Measurements from ENCODE around the gene THY1. TPM values are rescaled to one million over a fixed set of nuclear protein-coding genes. Genes with fewer than 3 reads are reported as not detected.

The THY1 gene
- polyA plus RNA-seq, 3 donors: 70.0 to 86.0 (median 75.2) TPM

DNA sequence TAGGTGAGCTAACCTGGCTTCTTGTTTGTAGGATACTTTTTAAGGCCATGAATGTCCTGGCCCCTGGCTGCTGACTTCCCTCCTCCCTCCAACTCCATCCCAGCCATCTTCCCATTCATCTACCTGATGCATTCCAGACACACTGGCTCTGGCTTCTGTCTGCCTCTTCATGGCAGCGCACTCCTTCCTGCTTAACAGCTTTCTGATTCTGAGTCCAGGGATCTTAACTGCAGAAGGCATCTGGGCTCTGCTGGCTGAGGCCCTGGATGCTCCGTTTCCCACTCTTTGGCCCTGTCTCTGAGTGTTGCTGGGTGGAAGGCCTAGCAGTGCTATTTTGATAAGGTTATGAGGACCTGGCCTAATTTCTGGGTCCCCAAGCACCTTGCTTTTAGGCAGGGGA lies 1.8 kb upstream of the THY1 start:
- no peak for DNase-seq (ENCODE audit: extremely low read depth in 1 of 11, low read depth in 9 of 11, low spot score in 4 of 11)

DNA sequence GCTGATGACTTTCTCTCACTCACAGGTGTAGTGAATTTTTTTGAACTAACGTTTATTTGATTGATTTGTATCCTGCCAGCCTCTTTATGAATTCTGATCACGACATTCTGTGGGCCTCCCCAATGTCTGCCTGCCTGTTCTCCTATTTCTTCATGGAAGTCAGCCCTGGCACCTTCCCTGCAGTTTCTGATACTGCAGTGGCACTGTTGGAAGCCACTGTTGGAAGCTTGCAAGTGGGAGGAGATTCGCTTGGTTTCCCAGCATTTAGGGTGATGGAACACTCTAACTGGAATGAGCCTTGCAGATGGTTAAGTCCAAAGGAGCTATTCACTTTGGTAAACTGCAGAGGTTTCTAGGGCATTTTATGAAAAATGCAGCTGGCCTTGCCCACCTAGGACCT lies 1.3 kb upstream of the THY1 start:
- DNase-seq (ENCODE audit: extremely low read depth in 1 of 11, low read depth in 9 of 11, low spot score in 4 of 11): no peak

DNA sequence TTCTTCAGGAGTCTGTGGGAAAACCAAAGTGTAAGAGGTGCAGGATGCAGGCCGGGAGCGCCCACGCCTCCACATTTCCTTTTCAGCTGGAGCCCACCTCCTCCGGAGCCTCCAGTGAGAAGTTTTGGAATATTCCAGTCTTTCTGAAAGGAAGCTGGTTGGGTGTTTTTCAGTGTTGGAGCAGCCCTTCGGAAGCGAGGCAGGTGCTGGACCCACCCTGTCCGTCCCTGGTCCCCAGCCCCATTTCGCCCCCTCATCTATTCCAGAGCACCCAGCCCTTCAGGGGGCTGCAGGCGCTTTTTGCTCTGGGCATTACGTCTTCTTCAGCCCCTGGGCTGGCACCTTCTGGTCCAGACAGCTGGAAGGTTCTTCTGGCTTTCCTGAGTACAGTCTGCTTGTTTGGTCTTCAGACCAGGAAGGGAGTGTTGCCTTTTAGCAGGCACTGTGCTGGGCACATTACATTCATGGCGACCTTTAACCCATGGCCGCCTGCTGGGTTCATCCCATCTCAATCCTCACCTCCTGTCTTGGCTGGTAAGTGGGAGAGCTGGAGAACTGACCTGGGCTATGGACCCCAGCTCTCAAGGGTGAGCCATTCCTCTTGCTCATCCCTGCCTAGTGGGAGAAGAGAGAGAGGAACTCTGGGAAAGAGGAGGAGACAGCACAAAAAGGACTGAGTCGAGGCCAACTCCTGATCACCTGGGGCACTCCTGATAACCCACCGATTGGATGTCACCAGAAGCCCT lies 710 bp upstream of the THY1 start:
- no peak for DNase-seq (ENCODE audit: extremely low read depth in 1 of 11, low read depth in 9 of 11, low spot score in 4 of 11)

DNA sequence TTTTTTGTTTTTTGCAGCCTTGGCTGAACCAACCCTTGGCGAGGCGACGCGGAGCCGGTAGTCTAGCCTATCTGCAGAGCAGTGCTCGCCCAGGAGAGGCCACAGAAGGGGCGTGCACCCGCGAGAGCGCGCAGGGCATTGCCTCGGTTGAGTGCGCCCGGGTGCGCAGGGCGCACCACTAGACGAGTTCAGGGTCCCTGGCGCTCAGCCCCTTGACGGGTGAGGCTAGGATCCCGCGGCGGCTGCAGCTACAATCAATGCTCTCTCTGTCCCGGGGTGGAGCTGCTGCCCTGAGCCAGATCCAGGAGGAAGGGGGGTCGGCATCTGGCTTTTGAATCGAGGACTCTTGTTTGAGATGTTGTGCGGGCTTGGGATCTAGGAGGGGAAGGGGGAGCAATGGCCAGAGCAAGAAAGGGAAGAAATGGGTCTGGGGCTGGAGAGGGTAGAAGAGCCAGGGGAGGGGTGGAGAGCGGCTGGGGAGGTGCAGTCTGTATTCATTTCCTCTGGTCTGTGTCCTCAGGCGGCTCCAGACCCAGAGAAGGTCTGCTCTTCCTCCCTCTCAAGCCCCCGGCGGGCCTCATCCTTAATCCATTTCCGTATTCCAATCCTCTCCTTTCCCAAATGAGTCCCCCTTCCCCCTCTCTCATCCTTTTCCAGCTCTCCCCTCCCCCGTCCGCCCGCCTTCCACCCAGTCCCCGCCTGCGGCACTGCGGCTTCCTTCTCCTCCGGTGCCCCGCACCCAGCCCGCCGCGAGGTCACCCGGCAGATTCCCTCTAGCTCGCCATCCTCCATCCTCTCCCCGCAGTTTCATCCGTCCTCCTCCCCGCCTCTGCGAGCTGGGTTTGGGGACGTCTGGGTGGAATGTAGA lies 797 bp downstream of the THY1 start:
- DNase-seq (ENCODE audit: extremely low read depth in 1 of 11, low read depth in 9 of 11, low spot score in 4 of 11): peak in 2 of 11 donors; percentile 17 to 28

DNA sequence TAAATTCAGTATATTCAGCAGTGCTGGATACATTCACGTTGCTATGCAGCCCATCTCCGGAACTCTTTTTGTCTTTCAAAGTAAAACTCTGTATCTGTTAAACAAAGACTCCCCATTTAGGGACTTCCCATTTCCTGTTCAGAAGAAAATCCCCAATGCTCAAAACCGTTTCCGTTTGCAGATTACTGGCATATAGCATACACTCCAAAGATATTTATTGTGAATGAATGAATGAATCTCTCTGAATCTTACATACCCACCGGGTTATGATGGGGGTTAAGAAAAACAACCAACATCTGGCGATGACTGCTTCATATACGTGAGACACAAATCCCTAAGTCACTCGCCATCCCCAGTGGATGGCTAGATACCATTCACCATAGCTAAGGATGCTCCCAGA lies 1.6 kb downstream of the THY1 start:
- no peak for DNase-seq (ENCODE audit: extremely low read depth in 1 of 11, low read depth in 9 of 11, low spot score in 4 of 11)

DNA sequence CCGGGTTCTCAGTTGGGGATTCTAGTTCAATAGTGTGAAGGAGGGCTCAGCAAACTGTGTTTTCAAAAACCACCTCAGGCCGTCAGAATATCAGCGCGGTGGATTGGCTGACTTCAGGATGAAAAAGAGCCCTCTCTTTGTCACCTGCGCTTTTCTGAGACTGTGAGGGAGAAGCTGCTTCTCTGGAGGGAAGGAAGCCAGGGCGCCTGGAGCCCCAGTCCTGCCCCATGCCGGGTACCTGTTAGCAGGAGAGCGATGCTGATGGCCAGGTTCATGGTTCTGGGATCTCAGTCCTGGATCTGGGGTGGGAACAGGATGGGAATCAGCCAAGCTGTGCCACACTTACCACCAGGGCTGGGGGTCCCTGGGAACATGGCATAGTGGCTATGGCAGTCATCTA lies 2.3 kb downstream of the THY1 start:
- DNase-seq (ENCODE audit: extremely low read depth in 1 of 11, low read depth in 9 of 11, low spot score in 4 of 11): no peak

DNA sequence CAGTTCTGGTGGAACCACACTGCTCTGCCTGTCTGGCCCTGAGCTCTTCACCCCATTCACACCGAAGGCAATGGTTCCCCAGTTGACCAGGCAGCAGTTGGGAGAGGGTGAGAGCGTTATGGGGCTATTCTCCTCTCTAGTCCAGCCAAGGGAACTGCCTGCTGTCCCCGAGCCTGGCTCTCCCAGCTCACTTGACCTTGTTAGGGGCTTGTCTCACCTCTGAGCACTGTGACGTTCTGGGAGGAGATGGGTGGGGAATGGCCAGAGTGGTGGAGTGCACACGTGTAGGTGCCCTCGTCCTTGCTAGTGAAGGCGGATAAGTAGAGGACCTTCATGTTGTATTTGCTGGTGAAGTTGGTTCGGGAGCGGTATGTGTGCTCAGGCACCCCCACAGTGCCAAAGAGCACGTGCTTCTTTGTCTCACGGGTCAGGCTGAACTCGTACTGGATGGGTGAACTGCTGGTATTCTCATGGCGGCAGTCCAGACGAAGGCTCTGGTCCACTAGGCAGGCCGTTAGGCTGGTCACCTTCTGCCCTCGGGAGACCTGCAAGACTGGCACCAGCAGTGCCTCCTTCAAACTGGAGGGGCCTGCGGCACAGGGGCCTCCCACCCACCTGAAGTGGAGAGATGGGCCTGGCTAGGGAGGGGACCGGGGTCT lies 3.0 kb downstream of the THY1 start:
- peak in 4 of 11 donors; percentile 31 to 70 (median 42) for DNase-seq (ENCODE audit: extremely low read depth in 1 of 11, low read depth in 9 of 11, low spot score in 4 of 11)

DNA sequence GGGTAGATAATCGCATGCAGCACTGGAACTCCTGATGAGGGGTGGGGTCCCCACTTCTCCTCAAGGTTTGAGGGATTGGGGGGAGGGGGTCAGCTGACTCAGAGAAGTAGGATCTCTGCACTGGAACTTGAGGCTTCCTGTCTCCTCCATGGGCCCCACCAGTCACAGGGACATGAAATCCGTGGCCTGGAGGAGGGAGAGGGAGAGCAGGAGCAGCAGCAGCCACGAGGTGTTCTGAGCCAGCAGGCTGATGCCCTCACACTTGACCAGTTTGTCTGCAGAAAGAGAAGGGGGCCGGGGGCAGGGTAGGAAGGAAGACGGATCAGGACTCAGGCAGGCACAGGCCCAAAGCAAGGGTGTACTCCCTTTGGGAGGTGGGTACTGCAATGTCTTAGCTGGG lies 3.7 kb downstream of the THY1 start:
- no peak for DNase-seq (ENCODE audit: extremely low read depth in 1 of 11, low read depth in 9 of 11, low spot score in 4 of 11)

DNA sequence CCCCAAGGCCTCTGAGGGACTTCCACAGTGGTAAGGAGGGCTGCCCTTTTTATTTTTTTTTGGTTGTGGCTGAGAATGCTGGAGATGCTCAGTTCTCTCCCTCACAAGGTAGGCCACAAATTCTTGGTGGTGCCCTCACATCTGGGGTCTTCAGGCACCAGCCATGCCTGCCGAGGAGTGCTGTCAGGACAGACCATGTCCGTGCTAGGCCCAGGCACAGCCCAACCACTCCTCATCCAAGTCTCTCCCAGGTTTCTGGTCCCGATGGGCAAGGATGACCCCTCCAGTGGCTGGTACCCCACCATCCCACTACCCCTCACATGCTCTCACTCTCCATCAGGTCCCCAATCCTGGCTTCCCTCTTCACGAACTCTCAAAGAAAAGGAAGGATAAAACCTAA lies 4.2 kb downstream of the THY1 start:
- DNase-seq (ENCODE audit: extremely low read depth in 1 of 11, low read depth in 9 of 11, low spot score in 4 of 11): no peak

DNA sequence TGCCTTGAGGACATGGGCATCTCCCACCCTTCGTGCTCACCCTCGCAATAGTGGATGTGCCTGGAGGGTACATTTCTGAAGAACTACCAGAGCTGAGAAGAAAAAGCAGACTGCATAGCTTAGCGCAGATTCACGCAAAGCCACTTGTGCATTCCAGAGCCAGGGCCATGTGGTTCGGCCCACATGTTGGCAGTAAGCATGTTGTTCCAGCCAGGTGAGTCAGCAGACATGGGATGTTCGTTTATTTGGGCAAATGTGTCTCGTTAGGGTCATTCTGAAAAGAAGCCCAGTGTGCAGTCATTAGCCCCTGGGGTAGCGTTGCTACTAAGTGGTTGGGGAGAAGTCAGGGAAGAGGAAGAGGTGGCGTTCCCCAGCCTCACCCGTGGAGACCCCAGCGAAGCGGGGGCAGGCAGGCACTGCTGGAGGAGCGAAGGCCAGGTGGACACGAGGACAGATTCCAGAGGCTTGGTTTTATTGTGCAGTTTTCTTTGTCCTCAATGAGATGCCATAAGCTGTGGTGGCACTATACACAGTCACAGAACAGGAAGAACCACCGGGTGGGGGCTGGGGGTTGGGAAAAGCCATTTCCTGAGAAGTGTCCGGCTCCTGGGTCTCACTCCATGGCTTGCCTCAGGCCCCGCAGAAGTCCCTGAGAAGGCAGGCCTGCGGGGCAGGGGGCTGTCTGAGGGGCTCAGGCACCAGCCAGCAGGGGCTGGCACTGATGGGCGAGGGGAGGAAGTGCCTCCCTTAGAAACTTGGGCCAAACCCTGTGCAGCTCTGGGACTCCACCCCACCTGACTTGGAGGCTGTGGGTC lies 5.0 kb downstream of the THY1 start:
- no peak for DNase-seq (ENCODE audit: extremely low read depth in 1 of 11, low read depth in 9 of 11, low spot score in 4 of 11)

DNA sequence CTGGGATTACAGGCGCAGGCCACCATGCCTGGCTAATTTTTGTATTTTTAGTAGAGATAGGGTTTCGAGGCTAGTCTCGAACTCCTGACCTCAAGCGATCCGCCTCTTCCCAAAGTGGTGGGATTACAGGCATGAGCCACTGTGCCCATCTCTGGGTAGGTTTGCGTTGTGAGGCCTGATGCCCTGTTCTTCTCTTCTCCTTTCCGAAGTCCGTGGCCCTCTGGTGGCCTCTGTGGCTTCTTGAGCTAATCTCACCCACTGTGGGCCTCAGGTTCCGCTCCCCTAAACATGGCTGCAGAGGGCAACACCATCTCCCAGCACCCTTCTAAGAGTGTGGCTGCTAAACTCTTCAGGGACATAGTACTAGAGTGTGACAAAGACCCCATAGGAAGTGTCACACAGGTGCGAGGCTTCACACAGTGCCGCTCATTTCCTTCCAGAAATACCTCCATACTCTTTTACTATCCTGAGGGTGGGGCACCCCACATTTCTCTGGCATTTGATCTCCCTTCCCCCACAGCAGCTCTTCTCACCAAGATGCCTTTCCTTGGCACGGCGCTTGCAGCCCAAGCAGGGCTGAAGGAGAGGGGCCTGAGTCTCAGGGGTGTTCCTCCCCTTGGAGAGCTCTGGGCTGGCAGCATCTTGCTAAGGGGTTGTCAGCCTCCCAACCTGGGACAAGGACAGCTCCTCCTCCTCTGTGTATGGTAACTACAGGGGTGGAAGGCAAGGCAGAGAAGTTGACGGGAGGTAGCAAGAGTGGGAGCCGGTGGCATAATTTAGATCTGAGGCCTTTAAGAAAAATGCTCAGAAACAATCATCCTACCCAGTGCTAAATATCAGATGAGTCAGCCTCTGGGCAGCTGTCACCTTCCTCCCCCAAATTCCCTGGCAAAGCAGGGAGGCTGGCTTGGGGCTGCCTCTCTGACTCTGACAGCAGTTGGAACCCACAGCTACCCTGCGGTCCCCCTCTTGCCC lies 6.1 kb downstream of the THY1 start:
- DNase-seq (ENCODE audit: extremely low read depth in 1 of 11, low read depth in 9 of 11, low spot score in 4 of 11): no peak

DNA sequence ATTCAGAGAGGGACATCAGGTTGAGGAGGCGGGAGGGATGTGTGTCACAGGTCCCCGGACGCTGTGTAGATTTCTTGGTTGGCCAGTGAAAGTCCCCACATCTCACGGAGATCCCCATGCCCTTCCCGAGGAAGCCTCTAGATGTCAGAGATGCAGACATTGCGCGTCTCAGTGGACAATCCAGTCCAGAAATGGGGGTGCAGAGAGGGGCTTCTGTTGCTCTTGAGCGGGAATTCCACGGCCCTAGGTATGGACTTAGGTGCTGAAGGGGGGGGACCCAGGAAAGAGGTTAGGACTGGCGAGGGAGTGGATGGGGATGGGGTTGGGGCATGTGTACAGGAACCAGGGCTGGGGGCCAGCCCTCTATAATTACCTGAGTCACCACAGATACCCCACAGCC lies 7.0 kb downstream of the THY1 start:
- DNase-seq (ENCODE audit: extremely low read depth in 1 of 11, low read depth in 9 of 11, low spot score in 4 of 11): no peak

DNA sequence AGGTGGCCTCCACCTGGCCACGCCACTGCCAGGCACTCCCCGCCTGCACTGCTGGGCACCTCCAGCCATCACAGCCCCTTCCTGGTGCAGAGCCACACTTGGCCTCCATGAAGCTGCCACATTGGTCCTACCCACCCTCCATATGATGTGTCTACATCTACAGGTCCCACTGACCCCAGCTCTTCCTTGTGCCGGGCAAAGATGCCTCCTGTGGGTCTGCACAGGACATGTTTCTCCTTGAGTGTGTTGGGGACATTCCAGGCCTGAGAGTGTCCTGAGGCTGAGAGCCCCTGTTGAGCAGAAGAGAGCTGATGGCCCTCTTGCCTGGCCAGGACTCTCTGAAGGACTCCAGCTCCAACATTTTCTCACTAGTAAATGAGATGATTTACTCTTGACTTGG lies 7.5 kb downstream of the THY1 start:
- no peak for DNase-seq (ENCODE audit: extremely low read depth in 1 of 11, low read depth in 9 of 11, low spot score in 4 of 11)

DNA sequence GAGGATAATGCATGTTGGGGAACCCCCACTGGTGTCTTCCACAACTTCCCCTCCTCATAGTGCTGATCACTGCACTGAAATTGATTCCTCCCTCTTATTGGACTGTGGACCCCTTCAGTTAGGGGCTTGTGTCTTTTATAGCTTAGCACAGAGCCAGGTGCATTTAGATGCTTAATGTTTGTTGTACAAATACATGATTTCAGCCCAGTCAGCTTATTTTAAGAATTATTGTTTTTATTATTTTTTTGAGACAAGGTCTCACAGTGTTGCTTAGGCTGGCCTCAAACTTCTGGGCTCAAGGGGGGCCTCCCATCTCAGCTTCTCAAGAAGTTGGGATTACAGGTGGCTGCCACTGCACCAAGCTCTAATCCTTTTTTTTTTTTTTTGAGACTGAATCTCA lies 8.2 kb downstream of the THY1 start:
- no peak for DNase-seq (ENCODE audit: extremely low read depth in 1 of 11, low read depth in 9 of 11, low spot score in 4 of 11)

DNA sequence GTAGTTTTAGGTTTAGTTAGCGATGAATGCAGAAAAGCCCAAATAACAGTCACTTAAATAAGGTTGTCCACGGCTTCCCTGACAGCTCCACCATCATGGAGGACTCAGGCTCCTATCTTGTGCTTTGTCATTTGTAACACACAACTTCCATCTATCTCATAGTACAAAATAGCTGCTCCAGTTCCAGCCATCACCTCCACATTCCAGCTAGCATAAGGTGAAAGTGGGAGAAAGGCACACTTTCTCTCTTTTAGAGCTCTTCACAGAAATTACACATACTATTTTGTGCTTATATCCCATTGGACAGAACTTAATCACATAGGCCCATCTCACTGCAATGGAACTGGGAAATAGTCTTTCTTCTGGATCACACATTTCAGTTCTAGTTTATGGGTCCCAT lies 8.7 kb downstream of the THY1 start:
- no peak for DNase-seq (ENCODE audit: extremely low read depth in 1 of 11, low read depth in 9 of 11, low spot score in 4 of 11)

DNA sequence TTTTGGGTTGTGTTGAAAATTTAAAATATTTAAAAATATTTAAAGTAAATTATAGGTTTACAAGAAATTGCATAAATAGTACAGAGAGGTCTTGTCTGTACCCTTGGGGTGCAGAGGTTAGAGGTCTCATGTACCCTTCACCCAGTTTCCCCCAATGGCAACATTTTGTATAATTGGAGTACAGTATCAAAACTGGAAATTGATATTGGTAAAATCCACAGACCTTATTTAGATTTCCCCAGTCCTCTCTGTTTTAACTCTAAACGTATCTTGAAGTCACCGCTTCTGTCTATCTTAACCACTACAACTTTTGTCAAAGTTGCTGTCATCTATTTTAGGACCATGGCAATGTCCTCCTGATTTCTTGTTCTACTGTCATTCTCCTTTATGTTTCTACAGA lies 10.9 kb downstream of the THY1 start:
- no peak for DNase-seq (ENCODE audit: extremely low read depth in 1 of 11, low read depth in 9 of 11, low spot score in 4 of 11)

DNA sequence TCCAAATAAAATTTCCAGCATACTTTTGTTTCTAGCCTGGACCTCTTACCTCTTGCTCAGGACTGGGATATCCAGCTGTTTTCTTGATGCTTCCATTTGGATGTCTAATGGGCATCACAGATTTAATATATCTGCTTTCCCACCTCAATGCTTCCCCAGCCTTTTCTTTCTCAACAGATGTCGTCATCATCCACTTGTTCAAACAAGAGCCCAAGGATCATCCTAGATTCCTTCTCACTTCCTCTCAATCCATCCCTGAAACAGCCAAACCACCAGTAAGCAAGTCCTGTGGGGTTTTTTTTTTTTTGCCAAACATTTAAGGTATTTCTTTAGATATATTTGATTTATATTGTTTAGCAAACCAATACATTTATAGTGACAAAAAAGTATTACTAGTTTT lies 12.5 kb downstream of the THY1 start:
- no peak for DNase-seq (ENCODE audit: extremely low read depth in 1 of 11, low read depth in 9 of 11, low spot score in 4 of 11)

DNA sequence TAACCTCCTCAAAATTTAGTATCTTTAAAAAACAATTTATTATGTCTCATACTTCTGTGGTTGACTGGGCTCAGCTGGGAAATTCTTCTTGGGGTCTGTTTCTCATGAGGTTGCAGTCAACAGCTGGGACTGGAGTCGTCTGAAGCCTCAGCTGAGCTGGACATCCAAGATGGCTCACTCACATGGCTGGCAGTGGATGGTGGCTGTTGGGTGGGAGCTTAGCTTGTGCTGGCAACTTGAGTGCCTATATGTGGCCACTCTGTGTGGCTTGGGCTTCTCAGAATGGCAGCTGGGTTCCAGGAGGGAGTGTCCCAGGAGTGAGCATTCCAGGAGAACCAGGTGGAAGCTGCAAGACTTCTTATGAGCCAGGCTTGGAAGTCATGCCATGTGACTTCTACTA lies 13.2 kb downstream of the THY1 start:
- DNase-seq (ENCODE audit: extremely low read depth in 1 of 11, low read depth in 9 of 11, low spot score in 4 of 11): no peak
